ENCODE data around the gene NDUFA8. TPM values are rescaled to one million over a fixed set of nuclear protein-coding genes. Genes with fewer than 3 reads are reported as not detected.

The NDUFA8 gene
- total RNA-seq, 1 experiment from 2014 or later: 105 TPM

DNA sequence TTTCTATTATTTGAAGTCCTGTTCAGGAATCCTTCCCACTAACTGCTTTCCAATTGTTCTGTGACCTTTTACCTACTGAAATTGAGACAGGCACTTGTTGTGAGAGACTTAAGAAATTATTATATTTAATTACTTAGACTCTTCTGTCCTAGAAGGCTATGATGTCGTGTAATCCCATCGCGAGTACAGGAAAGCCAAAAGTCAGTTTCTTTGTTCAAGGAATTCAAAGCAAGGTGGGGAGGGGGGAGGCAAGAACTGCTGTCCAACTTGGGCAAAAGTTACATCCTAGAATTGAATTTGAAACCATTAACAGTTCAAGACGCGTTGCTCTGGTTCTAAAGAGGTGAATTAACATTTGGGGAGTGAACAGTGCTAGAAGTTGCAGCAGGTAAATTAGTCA is 17.9 kb downstream of the NDUFA8 start:
- Histone ChIP-seq H3K4me3 (ENCODE audit: low read depth, low read length, poor library complexity, severe bottlenecking) (no peak overlapping the region), H3K9me3 (ENCODE audit: low read depth, low read length, poor library complexity, severe bottlenecking) (no peaks in the 10 kb centered on the region), H3K27me3 (replicated peaks; ENCODE audit: insufficient read depth, low read depth, low read length, poor library complexity) (no peaks in the 10 kb centered on the region), H3K4me1 (ENCODE audit: insufficient read depth, low read length, poor library complexity, severe bottlenecking) (no peaks in the 10 kb centered on the region), H3K27ac (ENCODE audit: low read depth, low read length, poor library complexity, severe bottlenecking) (no peak overlapping the region), H3K36me3 (ENCODE audit: insufficient read depth, low read length, poor library complexity, severe bottlenecking) (peaks cover 39% of the 10 kb centered on the region)
- intact Hi-C loops (cut with micrococcal nuclease; ENCODE audit: unreplicated experiment): no loop called here
- ChIA-PET CTCF (no interaction called here), POLR2A (ENCODE audit: low non-redundant PET) (no interaction called here)
- TF ChIP-seq, protein P1, sequence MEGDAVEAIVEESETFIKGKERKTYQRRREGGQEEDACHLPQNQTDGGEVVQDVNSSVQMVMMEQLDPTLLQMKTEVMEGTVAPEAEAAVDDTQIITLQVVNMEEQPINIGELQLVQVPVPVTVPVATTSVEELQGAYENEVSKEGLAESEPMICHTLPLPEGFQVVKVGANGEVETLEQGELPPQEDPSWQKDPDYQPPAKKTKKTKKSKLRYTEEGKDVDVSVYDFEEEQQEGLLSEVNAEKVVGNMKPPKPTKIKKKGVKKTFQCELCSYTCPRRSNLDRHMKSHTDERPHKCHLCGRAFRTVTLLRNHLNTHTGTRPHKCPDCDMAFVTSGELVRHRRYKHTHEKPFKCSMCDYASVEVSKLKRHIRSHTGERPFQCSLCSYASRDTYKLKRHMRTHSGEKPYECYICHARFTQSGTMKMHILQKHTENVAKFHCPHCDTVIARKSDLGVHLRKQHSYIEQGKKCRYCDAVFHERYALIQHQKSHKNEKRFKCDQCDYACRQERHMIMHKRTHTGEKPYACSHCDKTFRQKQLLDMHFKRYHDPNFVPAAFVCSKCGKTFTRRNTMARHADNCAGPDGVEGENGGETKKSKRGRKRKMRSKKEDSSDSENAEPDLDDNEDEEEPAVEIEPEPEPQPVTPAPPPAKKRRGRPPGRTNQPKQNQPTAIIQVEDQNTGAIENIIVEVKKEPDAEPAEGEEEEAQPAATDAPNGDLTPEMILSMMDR (conservative IDR thresholded peaks at IDR 0.05; ENCODE audit: low read depth, low read length): no peak
- TF ChIP-seq EZH2 (IDR thresholded peaks at IDR 0.05; ENCODE audit: borderline replicate concordance, low read depth, low read length, poor library complexity, severe bottlenecking): no peak
- DNase-seq (ENCODE audit: low spot score): no peak
- BruUV-seq (replicated peaks): no TSS peak

DNA sequence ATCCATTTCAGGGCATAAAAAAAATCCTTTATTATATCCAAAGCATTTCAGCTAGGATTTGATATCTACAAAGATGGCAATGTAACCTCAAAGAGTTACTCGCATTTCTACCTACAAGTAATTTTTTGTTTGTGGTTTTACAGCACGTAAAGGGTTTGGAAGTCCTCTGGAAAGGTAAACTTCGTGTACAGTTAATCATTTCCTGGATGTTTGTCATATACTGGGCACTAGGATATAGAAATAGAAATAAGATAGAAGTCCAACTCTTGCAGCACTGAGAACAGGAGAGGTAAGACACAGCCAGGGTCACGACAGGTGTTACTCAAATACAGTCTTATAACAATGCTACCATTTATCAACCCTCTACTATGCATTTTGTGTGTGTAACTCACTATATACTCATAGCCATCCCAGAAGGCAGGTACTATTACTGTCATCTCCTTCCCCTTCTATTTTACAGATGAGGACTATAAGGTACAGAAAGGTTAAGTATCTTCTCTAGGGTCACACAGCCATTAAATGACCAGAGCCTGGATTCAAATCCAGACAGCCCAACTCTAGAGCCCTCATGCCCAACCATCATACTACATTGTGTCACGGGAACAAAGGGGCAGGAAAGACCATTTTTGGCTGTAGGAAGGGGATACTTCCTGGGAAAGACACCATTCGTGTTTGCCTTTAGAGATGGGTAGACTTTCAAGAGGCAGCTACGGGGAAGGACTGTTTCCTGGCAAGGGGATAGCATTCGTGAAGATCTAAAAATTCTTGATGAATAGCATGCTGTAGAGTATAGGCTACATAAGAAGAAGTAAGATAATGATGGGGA is 19.0 kb downstream of the NDUFA8 start:
- BruUV-seq (replicated peaks): no TSS peak
- POLR2A ChIA-PET (ENCODE audit: low non-redundant PET): no interaction called here

DNA sequence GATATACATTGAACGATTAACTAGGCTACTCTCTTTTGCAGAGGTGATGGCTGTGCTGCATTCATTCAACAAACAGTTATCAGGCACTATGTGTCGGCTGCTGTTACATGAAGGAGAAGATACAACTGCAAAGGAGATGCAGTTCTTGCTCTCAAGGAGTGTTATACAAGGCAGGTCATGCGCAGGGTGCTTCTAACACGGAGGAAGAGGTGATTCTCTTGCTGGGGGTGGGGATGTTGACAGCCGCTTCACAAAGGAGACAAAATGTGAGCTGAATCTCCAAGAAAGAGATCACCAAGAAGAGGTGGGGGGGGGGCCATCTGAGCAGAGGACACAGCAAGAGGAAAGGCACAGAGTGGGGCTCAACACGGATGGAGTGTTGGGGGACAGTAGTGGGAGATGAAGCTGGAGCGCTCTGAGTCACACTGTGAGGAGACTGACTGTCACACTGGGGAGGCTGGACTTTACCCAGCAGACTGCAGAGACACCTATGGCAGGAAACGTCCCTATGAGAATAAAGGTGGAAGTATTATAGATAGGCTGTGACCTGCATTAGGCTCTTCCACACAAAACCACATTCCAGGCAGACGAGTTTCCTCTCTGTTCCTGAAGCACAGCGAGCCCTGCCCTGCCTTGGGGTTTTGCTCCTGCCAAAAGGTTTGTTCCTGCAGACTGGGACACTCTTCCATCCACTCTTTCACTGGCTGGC is 20.9 kb downstream of the NDUFA8 start:
- Histone ChIP-seq H3K4me1 (ENCODE audit: insufficient read depth, low read length, poor library complexity, severe bottlenecking) (no peaks in the 10 kb centered on the region), H3K27me3 (replicated peaks; ENCODE audit: insufficient read depth, low read depth, low read length, poor library complexity) (no peaks in the 10 kb centered on the region), H3K27ac (ENCODE audit: low read depth, low read length, poor library complexity, severe bottlenecking) (no peak overlapping the region), H3K36me3 (ENCODE audit: insufficient read depth, low read length, poor library complexity, severe bottlenecking) (peaks cover 13% of the 10 kb centered on the region), H3K4me3 (ENCODE audit: low read depth, low read length, poor library complexity, severe bottlenecking) (no peak overlapping the region), H3K9me3 (ENCODE audit: low read depth, low read length, poor library complexity, severe bottlenecking) (no peaks in the 10 kb centered on the region)
- POLR2A ChIA-PET (ENCODE audit: low non-redundant PET): no interaction called here
- intact Hi-C loops (cut with micrococcal nuclease; ENCODE audit: unreplicated experiment): no loop called here
- no peak for DNase-seq (ENCODE audit: low spot score)
- CTCF ChIA-PET: interaction anchor here (0.7 kb wide), 1 partner anchor 212 kb away, joined by 4 read pairs; no protein-coding TSS in a partner anchor
- BruUV-seq (replicated peaks): no TSS peak
- TF ChIP-seq, protein P1 (conservative IDR thresholded peaks at IDR 0.05; ENCODE audit: low read depth, low read length): no peak
- TF ChIP-seq EZH2 (IDR thresholded peaks at IDR 0.05; ENCODE audit: borderline replicate concordance, low read depth, low read length, poor library complexity, severe bottlenecking): no peak

More for the DNA sequence above, 19.0 kb downstream of the NDUFA8 start:
- no peak overlapping the region for H3K27ac ChIP-seq (ENCODE audit: low read depth, low read length, poor library complexity, severe bottlenecking)
- TF ChIP-seq, protein P1 (conservative IDR thresholded peaks at IDR 0.05; ENCODE audit: low read depth, low read length): no peak
- no peak for TF ChIP-seq EZH2 (IDR thresholded peaks at IDR 0.05; ENCODE audit: borderline replicate concordance, low read depth, low read length, poor library complexity, severe bottlenecking)
- no peak overlapping the region for H3K4me3 ChIP-seq (ENCODE audit: low read depth, low read length, poor library complexity, severe bottlenecking)
- H3K36me3 ChIP-seq (ENCODE audit: insufficient read depth, low read length, poor library complexity, severe bottlenecking): peaks cover 30% of the 10 kb centered on the region
- DNase-seq (ENCODE audit: low spot score): no peak
- no peaks in the 10 kb centered on the region for H3K9me3 ChIP-seq (ENCODE audit: low read depth, low read length, poor library complexity, severe bottlenecking)
- no peaks in the 10 kb centered on the region for H3K27me3 ChIP-seq (replicated peaks; ENCODE audit: insufficient read depth, low read depth, low read length, poor library complexity)
- H3K4me1 ChIP-seq (ENCODE audit: insufficient read depth, low read length, poor library complexity, severe bottlenecking): no peaks in the 10 kb centered on the region
- CTCF ChIA-PET: no interaction called here
- intact Hi-C loops (cut with micrococcal nuclease; ENCODE audit: unreplicated experiment): no loop called here
